Upper lobe of right lung (tissue), 1 donor: Measurements from ENCODE around the gene CCDC13. TPM values are rescaled to one million over a fixed set of nuclear protein-coding genes. Genes with fewer than 3 reads are reported as not detected.

Experiments
- ATAC-seq: fragments of 200-7000 bp; cut with Tn5 transposase; one replicate; pipeline ENCODE4 v1.9.1; 2020; ENCODE audit warnings: mild to moderate bottlenecking, moderate library complexity
- DNase-seq: peaks from one replicate; pipeline ENCODE4 v3.0.0-alpha.2; 2020
- H3K27ac ChIP-seq: fragments of 200-600 bp; one replicate; pipeline ENCODE4 v1.8.0; 2022
- H3K27me3 ChIP-seq: fragments of 200-600 bp; one replicate; pipeline ENCODE4 v1.8.0; 2022; ENCODE audit warnings: mild to moderate bottlenecking
- H3K36me3 ChIP-seq: fragments of 200-600 bp; one replicate; pipeline ENCODE4 v1.8.0; 2022
- H3K4me1 ChIP-seq: fragments of 200-600 bp; one replicate; pipeline ENCODE4 v1.8.0; 2022
- H3K4me3 ChIP-seq: fragments of 200-600 bp; one replicate; pipeline ENCODE4 v1.8.0; 2022; ENCODE audit warnings: mild to moderate bottlenecking
- H3K9me3 ChIP-seq: fragments of 200-600 bp; one replicate; pipeline ENCODE4 v1.8.0; 2022
- CTCF ChIP-seq: fragments of 200-600 bp; IDR thresholded peaks from one replicate; pipeline ENCODE4 v1.8.0; 2022; ENCODE audit warnings: antibody characterized with exemption
- intact Hi-C: fragments of 100-400 bp; cut with DNase I; formaldehyde crosslinking; loops from one replicate; pipeline ENCODE4 v1.11.0; 2022
- total RNA-seq: library from RNA; stranded (reverse); fragmentation: NEBNext Ultra II Directional; extraction: Animal tissue kit (Norgen Biotek cat#: 25700); gene quantifications from one replicate; pipeline ENCODE4 v1.2.1, GENCODE V29; 2021
- donor health status: DM: no; HTN: yes; CAD: no; lungs with severe emphysema.

CCDC13 gene
- total RNA-seq, 1 donor from 2014 or later = 0.87 TPM

DNA sequence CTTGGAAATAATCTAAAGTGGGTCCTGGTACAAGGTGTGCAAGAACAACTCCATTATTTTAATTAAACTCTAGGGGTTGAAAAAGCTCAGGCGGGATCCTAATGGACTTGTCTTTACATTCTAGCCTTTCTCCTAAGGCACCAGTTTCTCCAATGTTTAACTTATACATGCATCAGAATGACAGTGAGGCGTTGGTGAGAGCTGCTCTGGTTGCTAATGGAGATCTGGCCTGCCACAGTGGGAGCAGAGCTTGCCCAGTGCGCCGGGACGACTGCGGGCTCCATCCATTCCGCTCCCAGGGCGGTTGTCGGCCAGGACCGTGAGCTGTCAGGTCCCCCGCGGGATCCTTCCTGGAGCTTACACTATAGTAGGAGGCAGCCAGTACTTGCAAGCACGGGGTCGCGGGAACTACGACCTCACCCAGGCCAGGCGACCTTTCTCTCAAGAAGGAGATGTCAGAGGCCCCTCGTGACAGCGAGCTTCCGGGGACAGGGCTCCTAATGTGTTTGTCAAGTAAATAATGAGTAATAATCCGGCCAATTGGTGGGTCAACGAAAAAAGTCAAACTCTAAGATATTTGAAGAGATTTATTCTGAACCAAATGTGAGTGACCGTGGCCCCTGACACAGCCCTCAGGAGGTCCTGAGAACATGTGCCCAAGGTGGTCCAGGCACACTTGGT, 32.2 kb upstream of the CCDC13 start:
- intact Hi-C loops = no loop called here
- H3K27ac ChIP-seq = peak overlapping the region; percentile 92
- peak overlapping the region; percentile 89 for H3K4me3 ChIP-seq
- no peak for TF ChIP-seq CTCF
- ATAC-seq (peak; percentile 1), DNase-seq (peak; percentile 70)
- H3K36me3 ChIP-seq = no peaks in the 10 kb centered on the region
- H3K27me3 ChIP-seq = no peaks in the 10 kb centered on the region
- H3K4me1 ChIP-seq = peaks cover 30% of the 10 kb centered on the region
- no peaks in the 10 kb centered on the region for H3K9me3 ChIP-seq

DNA sequence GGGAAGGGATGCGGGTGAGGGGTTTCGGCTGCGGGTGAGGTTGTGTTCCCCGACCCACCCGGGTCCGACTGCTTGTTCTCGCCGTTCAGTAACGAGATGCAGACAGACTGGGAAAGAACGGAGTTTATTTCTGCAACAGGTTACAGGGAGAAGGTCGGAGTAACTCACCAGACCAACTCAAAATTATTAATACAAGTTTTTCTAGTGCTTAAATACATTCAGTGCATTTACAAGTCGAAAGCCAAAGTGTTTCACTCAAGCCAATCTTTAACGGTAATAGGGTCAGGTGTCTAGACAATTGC, 31.7 kb upstream of the CCDC13 start:
- DNase-seq (no peak), ATAC-seq (no peak)
- intact Hi-C loops = no loop called here
- Histone ChIP-seq H3K27ac (peak overlapping the region; percentile 92), H3K4me3 (peak overlapping the region; percentile 89), H3K9me3 (no peaks in the 10 kb centered on the region), H3K27me3 (no peaks in the 10 kb centered on the region), H3K36me3 (no peaks in the 10 kb centered on the region), H3K4me1 (peaks cover 35% of the 10 kb centered on the region)
- no peak for TF ChIP-seq CTCF

- H3K4me1 ChIP-seq = peaks cover 37% of the 10 kb centered on the region
- H3K9me3 ChIP-seq = no peaks in the 10 kb centered on the region
- H3K27me3 ChIP-seq = no peaks in the 10 kb centered on the region
- peak within 1 kb of the TSS; percentile 92 for H3K27ac ChIP-seq
- H3K4me3 ChIP-seq = peak within 1 kb of the TSS; percentile 89
- ATAC-seq = peak; percentile 99
- DNase-seq = peak; percentile 99
- H3K36me3 ChIP-seq = no peaks in the 10 kb centered on the region
- no peak for TF ChIP-seq CTCF
- intact Hi-C loops = no loop called here
These were observed 31.2 kb upstream of the CCDC13 start, which contains the start of gene HIGD1A for GRCh38 chr3:42804106-42804830. Gene HIGD1A, minus strand, starts transcription at chr3:42804490. Its CDS starts 10,237 bp downstream, at chr3:42794253.

- no peak for TF ChIP-seq CTCF
- peak overlapping the region; percentile 92 for H3K27ac ChIP-seq
- peak; percentile 80 for DNase-seq
- H3K27me3 ChIP-seq = no peaks in the 10 kb centered on the region
- H3K4me3 ChIP-seq = peak overlapping the region; percentile 89
- peaks cover 37% of the 10 kb centered on the region for H3K4me1 ChIP-seq
- intact Hi-C loops = no loop called here
- H3K36me3 ChIP-seq = no peaks in the 10 kb centered on the region
- ATAC-seq = peak; percentile 51
- H3K9me3 ChIP-seq = no peaks in the 10 kb centered on the region
These were observed 30.5 kb upstream of the CCDC13 start for GRCh38 chr3:42803414-42804105.

- H3K9me3 ChIP-seq = no peaks in the 10 kb centered on the region
- H3K36me3 ChIP-seq = no peaks in the 10 kb centered on the region
- intact Hi-C loops = no loop called here
- peak overlapping the region; percentile 92 for H3K27ac ChIP-seq
- H3K27me3 ChIP-seq = no peaks in the 10 kb centered on the region
- no peak for TF ChIP-seq CTCF
- H3K4me1 ChIP-seq = peaks cover 37% of the 10 kb centered on the region
- ATAC-seq (no peak), DNase-seq (no peak)
- H3K4me3 ChIP-seq = peak overlapping the region; percentile 89
These were observed 29.9 kb upstream of the CCDC13 start for GRCh38 chr3:42802876-42803413.
